Mesenchymal stem cell (in vitro differentiated cells and primary cell): ENCODE results near the gene ADCK1.

ENCODE experiments used
- DNase-seq: peaks from one replicate; pipeline ENCODE4 v3.0.0-alpha.2; 2013
- H2AFZ ChIP-seq: one replicate; pipeline ENCODE4 v1.6.1; 2013; ENCODE audit warnings: low read depth, mild to moderate bottlenecking, control low read depth, inconsistent platforms, low read length, moderate library complexity
- H2AK5ac ChIP-seq: 2 replicates; pipeline ENCODE4 v1.6.1; 2013; ENCODE audit warnings: low read length, moderate library complexity, mild to moderate bottlenecking, inconsistent platforms; ENCODE audit not compliant: severe bottlenecking
- H2BK120ac ChIP-seq: one replicate; pipeline ENCODE4 v1.6.1; 2013; ENCODE audit warnings: low read depth, mild to moderate bottlenecking, inconsistent platforms, low read length, moderate library complexity
- H2BK12ac ChIP-seq, 2 experiments: one replicate each; pipeline ENCODE4 v1.6.1; 2013; ENCODE audit warnings: inconsistent platforms in 2 of 2, low read length in 2 of 2, mild to moderate bottlenecking in 2 of 2, moderate library complexity in 2 of 2, control low read depth in 1 of 2
- H2BK15ac ChIP-seq: one replicate; pipeline ENCODE4 v1.6.1; 2013; ENCODE audit warnings: mild to moderate bottlenecking, low read depth, inconsistent platforms; ENCODE audit not compliant: poor library complexity, severe bottlenecking
- H2BK5ac ChIP-seq: 2 replicates; pipeline ENCODE4 v1.6.1; 2013; ENCODE audit warnings: low read depth, mild to moderate bottlenecking, low read length, control low read depth, inconsistent platforms; ENCODE audit not compliant: poor library complexity, severe bottlenecking
- H3K14ac ChIP-seq, 2 experiments: one replicate each; pipeline ENCODE4 v1.6.1; 2013; ENCODE audit warnings: inconsistent platforms in 2 of 2, low read length in 2 of 2, control low read depth in 1 of 2, mild to moderate bottlenecking in 1 of 2, moderate library complexity in 1 of 2
- H3K18ac ChIP-seq, 2 experiments: one replicate each; pipeline ENCODE4 v1.6.1; 2013; ENCODE audit warnings: inconsistent platforms in 2 of 2, low read length in 2 of 2, control low read depth in 1 of 2, low read depth in 1 of 2, mild to moderate bottlenecking in 1 of 2
- H3K23ac ChIP-seq, 2 experiments: one replicate each; pipeline ENCODE4 v1.6.1; 2013; ENCODE audit warnings: inconsistent platforms in 2 of 2, low read length in 2 of 2, mild to moderate bottlenecking in 2 of 2, moderate library complexity in 2 of 2, control low read depth in 1 of 2
- H3K27ac ChIP-seq: 2 replicates; pipeline ENCODE4 v1.5.1; 2013; ENCODE audit warnings: mild to moderate bottlenecking, moderate library complexity, low read length, control low read depth, inconsistent platforms; ENCODE audit not compliant: poor library complexity, severe bottlenecking
- H3K27me3 ChIP-seq, 2 experiments: 2 replicates each; pipeline versions ENCODE4 v1.6.1 to v1.7.0; 2013; ENCODE audit warnings: low read length in 2 of 2, mild to moderate bottlenecking in 2 of 2, moderate library complexity in 2 of 2, control low read depth in 1 of 2, inconsistent platforms in 1 of 2; ENCODE audit not compliant: control insufficient read depth in 1 of 2, insufficient read depth in 1 of 2
- H3K36me3 ChIP-seq, 2 experiments: 2 replicates each; pipeline versions ENCODE4 v1.6.1 to v1.7.0; 2013; ENCODE audit warnings: low read length in 2 of 2, control low read depth in 1 of 2, inconsistent platforms in 1 of 2, low read depth in 1 of 2, mild to moderate bottlenecking in 1 of 2; ENCODE audit not compliant: insufficient read depth in 2 of 2, control insufficient read depth in 1 of 2
- H3K4ac ChIP-seq, 2 experiments: one replicate each; pipeline ENCODE4 v1.6.1; 2013; ENCODE audit warnings: inconsistent platforms in 2 of 2, low read length in 2 of 2, mild to moderate bottlenecking in 2 of 2, moderate library complexity in 2 of 2, control low read depth in 1 of 2, low read depth in 1 of 2
- H3K4me1 ChIP-seq: 2 replicates; pipeline ENCODE4 v1.6.1; 2013; ENCODE audit warnings: low read depth, low read length, control low read depth; ENCODE audit not compliant: control insufficient read depth, insufficient read depth
- H3K4me2 ChIP-seq: 2 replicates; pipeline ENCODE4 v1.6.1; 2013; ENCODE audit warnings: low read length, mild to moderate bottlenecking, inconsistent platforms; ENCODE audit not compliant: poor library complexity, severe bottlenecking
- H3K4me3 ChIP-seq, 2 experiments: 2 replicates each; pipeline versions ENCODE4 v1.5.1 to v1.7.0; 2013; ENCODE audit warnings: low read length in 2 of 2, mild to moderate bottlenecking in 2 of 2, control low read depth in 1 of 2, low read depth in 1 of 2; ENCODE audit not compliant: insufficient read depth in 1 of 2
- H3K79me1 ChIP-seq: replicated peaks from 2 replicates; pipeline ENCODE4 v1.6.1; 2013; ENCODE audit warnings: mild to moderate bottlenecking, control low read depth, low read length, inconsistent platforms; ENCODE audit not compliant: poor library complexity, severe bottlenecking
- H3K9ac ChIP-seq: 2 replicates; pipeline ENCODE4 v1.7.0; 2013; ENCODE audit warnings: mild to moderate bottlenecking, low read length, moderate library complexity
- H3K9me3 ChIP-seq: 2 replicates; pipeline ENCODE4 v1.7.0; 2013; ENCODE audit warnings: mild to moderate bottlenecking, low read length; ENCODE audit not compliant: control insufficient read depth
- H4K8ac ChIP-seq: one replicate; pipeline ENCODE4 v1.6.1; 2013; ENCODE audit warnings: inconsistent platforms, mild to moderate bottlenecking, low read length, moderate library complexity
- H4K91ac ChIP-seq: one replicate; pipeline ENCODE4 v1.6.1; 2013; ENCODE audit warnings: mild to moderate bottlenecking, low read length, inconsistent platforms
- WGBS: methylation state at CpG from one replicate; pipeline ENCODE4 v1.1.7; 2013; ENCODE audit warnings: mixed read lengths; 5-methylcytosine and 5-hydroxymethylcytosine counted together

The ADCK1 gene

DNA sequence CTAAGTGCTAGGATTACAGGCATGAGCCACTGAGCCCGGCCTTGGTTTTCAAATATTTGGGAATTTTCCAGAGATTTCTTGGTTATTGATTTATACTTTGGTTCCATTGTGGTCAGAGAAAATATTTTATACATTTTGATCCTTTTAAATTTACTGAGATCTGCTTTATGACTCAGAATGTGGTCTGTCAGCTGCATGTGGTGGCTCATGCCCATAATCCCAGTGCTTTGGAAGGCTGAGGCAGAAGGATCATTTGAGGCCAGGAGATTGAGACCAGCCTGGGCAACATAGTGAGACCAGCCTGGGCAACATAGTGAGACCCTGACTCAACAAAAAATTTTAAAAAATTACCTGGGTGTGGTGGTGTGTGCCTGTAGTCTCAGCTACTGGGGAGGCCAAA is 49.8 kb downstream of the ADCK1 start:
- Histone ChIP-seq H3K9me3 (no peaks in the 10 kb centered on the region), H3K14ac (no peak overlapping the region), H3K9ac (no peak overlapping the region), H3K79me1 (peaks cover 5% of the 10 kb centered on the region), H2BK15ac (no peak overlapping the region), H2AFZ (no peak overlapping the region), H3K36me3 (peaks cover 0 to 9% of the 10 kb centered on the region in 2 experiments), H4K8ac (no peak overlapping the region), H3K4me3 (no peak overlapping the region), H4K91ac (no peak overlapping the region), H2BK12ac (no peak overlapping the region), H3K27me3 (no peaks in the 10 kb centered on the region), H3K18ac (no peak overlapping the region), H3K23ac (no peak overlapping the region), H3K4me2 (no peak overlapping the region), H3K4me1 (no peaks in the 10 kb centered on the region), H3K27ac (no peak overlapping the region), H2BK120ac (no peak overlapping the region), H3K4ac (no peak overlapping the region), H2AK5ac (no peak overlapping the region), H2BK5ac (no peak overlapping the region)
- DNase-seq, result no peak
- WGBS, result 83% methylated on average over 1 of the region's 1 CpG

DNA sequence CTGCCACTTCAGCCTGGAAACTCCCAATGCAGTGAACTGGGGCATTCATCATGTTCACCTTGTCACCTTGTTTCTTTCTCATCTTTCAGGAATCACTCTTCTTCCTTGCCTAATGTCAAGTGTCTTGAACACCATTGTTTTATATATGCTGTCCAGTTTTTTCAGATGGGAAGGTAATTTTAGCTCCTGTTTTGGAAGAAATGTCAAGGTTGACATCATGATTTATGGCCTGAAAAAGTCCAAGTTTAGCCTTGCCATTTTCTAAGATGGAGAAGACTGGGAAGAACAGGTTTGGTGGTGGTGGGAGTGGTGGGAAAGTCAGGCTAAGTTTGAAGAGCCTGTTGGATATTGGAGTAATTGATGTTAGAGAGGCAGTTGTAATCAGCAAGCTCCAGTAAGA is 54.0 kb downstream of the ADCK1 start:
- H3K79me1 ChIP-seq, result peaks cover 2% of the 10 kb centered on the region
- H3K4me1 ChIP-seq, result no peaks in the 10 kb centered on the region
- H3K4me2 ChIP-seq, result no peak overlapping the region
- H4K8ac ChIP-seq, result no peak overlapping the region
- no peak overlapping the region for H3K14ac ChIP-seq
- H3K27me3 ChIP-seq, result no peaks in the 10 kb centered on the region
- no peak for DNase-seq
- no peak overlapping the region for H2BK5ac ChIP-seq
- H3K18ac ChIP-seq, result no peak overlapping the region
- H3K4me3 ChIP-seq, result no peak overlapping the region
- H3K9me3 ChIP-seq, result no peaks in the 10 kb centered on the region
- no peak overlapping the region for H3K4ac ChIP-seq
- no peak overlapping the region for H3K9ac ChIP-seq
- no peak overlapping the region for H2BK12ac ChIP-seq
- no peak overlapping the region for H2BK120ac ChIP-seq
- H2AFZ ChIP-seq, result no peak overlapping the region
- no peak overlapping the region for H2AK5ac ChIP-seq
- H3K36me3 ChIP-seq, result peaks cover 0 to 3% of the 10 kb centered on the region in 2 experiments
- no peak overlapping the region for H3K23ac ChIP-seq
- no peak overlapping the region for H2BK15ac ChIP-seq
- no peak overlapping the region for H3K27ac ChIP-seq
- no peak overlapping the region for H4K91ac ChIP-seq

- H2AK5ac ChIP-seq, result no peak overlapping the region
- no peak for DNase-seq
- H3K18ac ChIP-seq, result no peak overlapping the region
- WGBS, result 78% methylated on average over 6 of the region's 6 CpGs
- H2BK12ac ChIP-seq, result no peak overlapping the region
- no peaks in the 10 kb centered on the region for H3K9me3 ChIP-seq
- no peaks in the 10 kb centered on the region for H3K27me3 ChIP-seq
- H3K4me1 ChIP-seq, result no peaks in the 10 kb centered on the region
- no peak overlapping the region for H2BK5ac ChIP-seq
- H3K9ac ChIP-seq, result no peak overlapping the region
- H3K23ac ChIP-seq, result no peak overlapping the region
- no peak overlapping the region for H3K4me3 ChIP-seq
- no peak overlapping the region for H4K8ac ChIP-seq
- H3K14ac ChIP-seq, result no peak overlapping the region
- peaks cover 2% of the 10 kb centered on the region for H3K79me1 ChIP-seq
- no peak overlapping the region for H2BK15ac ChIP-seq
- no peak overlapping the region for H3K4ac ChIP-seq
- no peak overlapping the region for H2AFZ ChIP-seq
- H3K36me3 ChIP-seq, result peaks cover 5% of the 10 kb centered on the region in 2 experiments
- no peak overlapping the region for H4K91ac ChIP-seq
- no peak overlapping the region for H3K27ac ChIP-seq
- no peak overlapping the region for H3K4me2 ChIP-seq
- no peak overlapping the region for H2BK120ac ChIP-seq
Measured at GRCh38 chr14:77856941-77857340, 57.0 kb downstream of the ADCK1 start.

- no peak overlapping the region for H2BK5ac ChIP-seq
- no peak overlapping the region for H3K23ac ChIP-seq
- no peak overlapping the region for H3K27ac ChIP-seq
- no peak overlapping the region for H3K4me2 ChIP-seq
- H2BK15ac ChIP-seq, result no peak overlapping the region
- no peak overlapping the region for H3K9ac ChIP-seq
- DNase-seq, result no peak
- no peak overlapping the region for H3K18ac ChIP-seq
- 89% methylated on average over 6 of the region's 6 CpGs for WGBS
- no peak overlapping the region for H3K4me3 ChIP-seq
- H3K36me3 ChIP-seq, result peaks cover 5% of the 10 kb centered on the region in 2 experiments
- no peak overlapping the region for H2AK5ac ChIP-seq
- H3K4ac ChIP-seq, result no peak overlapping the region
- no peak overlapping the region for H2BK120ac ChIP-seq
- H3K4me1 ChIP-seq, result no peaks in the 10 kb centered on the region
- no peak overlapping the region for H3K14ac ChIP-seq
- H3K9me3 ChIP-seq, result no peaks in the 10 kb centered on the region
- no peaks in the 10 kb centered on the region for H3K27me3 ChIP-seq
- no peak overlapping the region for H2BK12ac ChIP-seq
- no peak overlapping the region for H4K8ac ChIP-seq
- no peak overlapping the region for H4K91ac ChIP-seq
- no peak overlapping the region for H2AFZ ChIP-seq
- H3K79me1 ChIP-seq, result no peaks in the 10 kb centered on the region
Measured at GRCh38 chr14:77859934-77860570, 60.1 kb downstream of the ADCK1 start.
